Suppressor macrophage (primary cell): ENCODE measurements around the gene FBXO33.

Experiments
- DNase-seq, 4 experiments: peaks; one replicate each; pipeline ENCODE4 v3.0.0-alpha.2; 2020 to 2022
- total RNA-seq, 17 experiments: gene quantifications; one replicate each; lab custom pipeline; 2026; ENCODE audit warnings: mixed read lengths in 6 of 17, inconsistent platforms in 3 of 17; lab: John Stamatoyannopoulos, UW

Gene FBXO33
- total RNA-seq: 25.2 to 57.7 (median 35.1) reads per million in 17 experiments

GRCh38 chr14:39432179-39432618, at the start of gene FBXO33:
TSS of gene FBXO33 (minus strand) at chr14:39432433. CDS start at chr14:39432162, 271 bp downstream.
- peak; percentile 97 to 98 (median 98) for DNase-seq

GRCh38 chr14:39474416-39474911, 42.2 kb upstream of the FBXO33 start:
- DNase-seq: no peak

- peak in 3 of 4 experiments; percentile 19 to 29 (median 29) for DNase-seq
These were observed 39.8 kb upstream of the FBXO33 start for GRCh38 chr14:39472078-39472477.

- peak; percentile 41 to 67 (median 48) for DNase-seq
These were observed 37.0 kb upstream of the FBXO33 start for GRCh38 chr14:39469094-39469710.

- DNase-seq: peak; percentile 24 to 45 (median 27)
These were observed 35.8 kb upstream of the FBXO33 start for GRCh38 chr14:39467889-39468524.

GRCh38 chr14:39459795-39460478, 27.7 kb upstream of the FBXO33 start:
- DNase-seq: no peak

- no peak for DNase-seq
These were observed 24.5 kb upstream of the FBXO33 start for GRCh38 chr14:39456702-39457250.

GRCh38 chr14:39454906-39455539, 22.8 kb upstream of the FBXO33 start:
- DNase-seq: no peak

- no peak for DNase-seq
These were observed 20.4 kb upstream of the FBXO33 start for GRCh38 chr14:39452680-39453079.

GRCh38 chr14:39451811-39452210, 19.6 kb upstream of the FBXO33 start:
- no peak for DNase-seq

GRCh38 chr14:39447175-39447661, 15.0 kb upstream of the FBXO33 start:
- DNase-seq: no peak

- DNase-seq: no peak
These were observed 14.0 kb upstream of the FBXO33 start for GRCh38 chr14:39446131-39446744.

GRCh38 chr14:39442293-39442692, 10.1 kb upstream of the FBXO33 start:
- DNase-seq: no peak

GRCh38 chr14:39441805-39442204, 9.6 kb upstream of the FBXO33 start:
- no peak for DNase-seq

GRCh38 chr14:39440975-39441374, 8.7 kb upstream of the FBXO33 start:
- no peak for DNase-seq

GRCh38 chr14:39435241-39435640, 3.0 kb upstream of the FBXO33 start:
- DNase-seq: no peak

GRCh38 chr14:39434401-39434800, 2.2 kb upstream of the FBXO33 start:
- peak in 1 of 4 experiments; percentile 32 for DNase-seq

- peak in 1 of 4 experiments; percentile 5 for DNase-seq
These were observed 1.2 kb upstream of the FBXO33 start for GRCh38 chr14:39433452-39433813.

GRCh38 chr14:39432619-39433451, 602 bp upstream of the FBXO33 start:
- DNase-seq: peak; percentile 90 to 95 (median 92)

- DNase-seq: peak; percentile 41 to 66 (median 55)
These were observed 636 bp downstream of the FBXO33 start for GRCh38 chr14:39431416-39432178.
